Lower leg skin (tissue), 4 donors: ENCODE measurements around the gene C1QTNF9B. TPM values are rescaled to one million over a fixed set of nuclear protein-coding genes. Genes with fewer than 3 reads are reported as not detected.

ENCODE experiments used
- DNase-seq, 2 donors: peaks; one replicate each; pipeline ENCODE4 v3.0.0-alpha.2; 2019; ENCODE audit warnings: low spot score in 2 of 2
- H3K4me3 ChIP-seq: fragments of 200-600 bp; sonication (generic); 2 replicates; pipeline ENCODE4 v1.5.1; 2017; ENCODE audit warnings: mild to moderate bottlenecking, low read depth; ENCODE audit not compliant: poor library complexity, severe bottlenecking
- CTCF ChIP-seq, 3 donors: fragments of 450-650 bp; IDR thresholded peaks; one replicate each; pipeline ENCODE4 v1.5.1; 2016; ENCODE audit warnings: antibody characterized with exemption in 3 of 3, mild to moderate bottlenecking in 3 of 3, moderate library complexity in 2 of 3
- POLR2A ChIP-seq, 2 donors: fragments of 450-650 bp; IDR thresholded peaks; one replicate each; pipeline ENCODE4 v1.6.1; 2016 to 2017; ENCODE audit warnings: antibody characterized with exemption in 2 of 2, mild to moderate bottlenecking in 1 of 2, moderate library complexity in 1 of 2
- WGBS, 2 donors: methylation state at CpG; one replicate each; pipeline ENCODE4 v1.1.5; 2018; 5-methylcytosine and 5-hydroxymethylcytosine counted together
- intact Hi-C: fragments of 100-400 bp; cut with DNase I; formaldehyde crosslinking; loops from one replicate; pipeline ENCODE4 v1.15.0; 2023; ENCODE audit warnings: low total_unique reads
- total RNA-seq, 4 donors: library from RNA; depleted of rRNA; stranded (reverse); fragments of >200 nt; gene quantifications; one replicate each; pipeline ENCODE4 v1.1.0, GENCODE V29; 2016

Gene C1QTNF9B
- total RNA-seq, 4 donors from 2014 or later = not detected

DNA sequence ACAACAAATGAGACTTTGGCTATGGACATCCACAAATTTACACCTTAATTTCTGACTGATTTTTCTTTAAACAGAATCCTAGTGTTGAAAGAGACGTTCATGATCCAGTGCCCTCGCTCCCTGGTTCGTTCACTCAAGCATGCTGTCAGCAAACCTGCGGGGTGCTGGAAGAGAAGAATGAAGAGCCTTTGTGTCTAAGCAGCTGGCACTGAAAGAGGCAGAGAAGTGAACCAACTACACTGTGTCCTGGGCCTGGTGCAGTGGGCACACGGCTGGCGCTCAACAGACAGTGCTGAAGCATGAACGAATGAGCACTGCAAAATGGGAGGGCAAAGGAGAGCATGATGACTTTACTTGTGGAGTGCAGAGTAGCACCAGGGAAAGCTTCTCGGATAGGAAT lies 54.9 kb downstream of the C1QTNF9B start:
- H3K4me3 ChIP-seq = no peak overlapping the region
- no peak for DNase-seq
- 94 to 96% methylated on average over 8 of the region's 8 CpGs for WGBS, 2 donors
- TF ChIP-seq CTCF (IDR thresholded peaks at IDR 0.05) = no peak
- TF ChIP-seq POLR2A (IDR thresholded peaks at IDR 0.05) = no peak
- intact Hi-C loops = no loop called here

Other genes with a start within 250 kb of the C1QTNF9B start
- gene MIPEP, start 8.1 kb downstream of the C1QTNF9B start, total RNA-seq = 10 to 100 TPM; 22.8 to 50.4 (median 32.5) TPM